Activated CD8-positive, alpha-beta memory T cell treated with anti-CD3 and anti-CD28 coated beads, Interleukin-2, amount 50 U/mL, for 1 hour (primary cell): ENCODE data around the gene RGS4.

Experiments
- DNase-seq: peaks from one replicate; pipeline ENCODE4 v3.0.0-alpha.2; 2020; ENCODE audit errors: extremely low read depth

Gene RGS4

DNA sequence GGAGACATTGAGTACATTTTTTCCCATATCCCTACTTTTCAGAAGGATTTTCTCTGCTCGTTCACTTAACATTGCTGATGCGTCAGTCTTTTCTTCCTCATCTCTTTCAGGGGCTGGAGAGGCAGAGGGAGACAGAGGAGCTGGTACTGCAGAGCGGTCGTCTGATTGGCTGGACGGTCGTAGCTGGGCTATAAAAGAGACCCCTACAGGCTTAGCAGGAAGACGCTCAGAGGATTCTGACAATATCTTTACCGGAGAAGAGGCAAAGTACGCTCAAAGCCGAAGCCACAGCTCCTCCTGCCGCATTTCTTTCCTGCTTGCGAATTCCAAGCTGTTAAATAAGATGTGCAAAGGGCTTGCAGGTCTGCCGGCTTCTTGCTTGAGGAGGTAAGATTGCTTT, at the start of gene RGS4:
Gene RGS4, plus strand, starts transcription at position 220 of the 400 bp plus-strand sequence. Its CDS starts 124 bp downstream, at position 344.
- no peak for DNase-seq

DNA sequence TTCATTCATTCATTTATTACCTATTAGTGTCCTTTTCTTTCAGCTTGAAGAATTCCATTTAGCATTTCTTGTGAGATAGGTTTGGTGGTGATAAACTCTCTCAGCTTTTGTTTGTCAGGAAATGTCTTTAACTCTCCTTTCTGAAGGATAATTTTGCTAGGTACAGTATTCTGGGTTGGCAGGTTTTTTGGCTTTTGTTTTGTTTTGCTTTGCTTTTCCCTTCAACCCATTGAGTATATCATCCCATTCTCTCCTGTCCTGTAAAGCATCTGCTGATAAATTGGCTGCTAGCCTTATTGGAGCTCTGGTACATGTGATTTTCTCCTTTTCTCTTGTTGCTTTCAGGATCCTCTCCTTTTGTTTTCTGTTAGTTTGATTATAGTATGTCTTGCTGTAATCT, 47.0 kb upstream of the RGS4 start:
- no peak for DNase-seq

DNA sequence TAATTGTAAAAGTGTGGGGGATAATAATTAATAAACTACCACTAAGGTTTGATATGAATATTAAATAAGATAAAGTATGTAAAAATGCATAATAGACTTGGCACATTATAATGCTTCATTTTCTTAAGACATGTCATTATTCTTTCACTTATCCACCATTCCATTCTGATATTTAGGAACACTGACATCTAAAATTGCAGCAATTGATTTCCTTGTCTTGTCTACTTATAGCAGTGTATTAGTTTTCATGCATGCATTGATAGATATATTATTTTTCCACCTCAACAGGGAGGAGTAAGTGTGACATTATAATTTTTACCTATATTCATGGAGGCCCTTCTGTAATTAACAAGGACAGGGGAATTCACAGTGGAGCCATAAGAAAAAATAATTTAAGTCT, 41.6 kb upstream of the RGS4 start:
- no peak for DNase-seq

DNA sequence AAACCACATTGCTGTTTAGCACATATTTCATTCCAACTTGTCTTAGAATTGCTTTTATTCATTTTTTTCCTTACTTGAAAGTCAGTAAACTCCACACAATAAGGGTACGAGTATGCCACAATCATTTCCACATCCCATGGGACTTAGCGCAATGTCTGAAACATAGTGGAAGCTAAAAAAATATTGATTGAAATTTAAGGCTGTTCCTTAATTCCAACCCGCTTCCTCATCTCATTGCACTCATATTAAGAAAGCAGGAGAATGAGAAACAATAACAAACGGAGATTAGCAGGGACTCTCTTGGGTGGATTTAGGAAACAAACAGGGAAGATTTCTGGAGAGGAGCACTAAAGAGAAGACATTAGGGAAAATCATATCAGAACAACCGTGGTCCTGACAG, 39.3 kb upstream of the RGS4 start:
- no peak for DNase-seq

DNA sequence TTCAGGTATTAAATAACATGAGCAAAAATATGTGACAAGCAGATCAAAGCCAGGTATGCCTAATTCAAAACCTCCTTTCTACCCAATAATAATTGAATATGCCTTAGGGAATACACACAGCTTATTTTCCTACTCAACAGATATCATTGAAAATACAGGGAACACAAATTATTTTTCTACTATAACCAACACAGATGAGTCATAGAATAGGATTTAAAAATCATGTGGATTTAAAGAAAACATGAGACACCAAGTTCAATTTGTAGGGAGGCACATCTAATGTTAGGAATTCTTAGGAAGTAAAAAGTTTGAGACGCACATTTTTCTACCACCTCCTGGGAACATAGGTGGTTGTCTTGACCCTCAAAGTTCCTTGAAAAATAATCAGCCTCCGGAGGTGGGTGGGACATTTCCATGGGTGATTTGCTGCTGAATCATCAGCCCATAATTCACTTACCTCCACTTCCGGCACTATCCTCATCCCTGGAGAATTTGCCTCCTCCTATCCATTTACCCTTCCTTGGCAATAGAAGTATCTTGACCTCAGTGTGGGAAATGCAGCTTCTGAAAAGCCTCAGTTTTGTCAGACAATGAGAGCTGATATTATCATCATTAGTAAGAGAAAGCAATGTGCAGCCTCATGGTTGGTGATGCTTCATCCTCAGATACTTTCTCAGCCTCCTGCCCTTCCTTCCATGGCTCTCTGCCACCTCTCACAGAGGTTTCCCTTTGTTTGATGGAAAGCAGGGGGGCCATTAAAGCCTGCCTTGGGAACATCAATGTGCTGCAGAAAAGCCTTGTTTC, 33.5 kb upstream of the RGS4 start:
- no peak for DNase-seq

DNA sequence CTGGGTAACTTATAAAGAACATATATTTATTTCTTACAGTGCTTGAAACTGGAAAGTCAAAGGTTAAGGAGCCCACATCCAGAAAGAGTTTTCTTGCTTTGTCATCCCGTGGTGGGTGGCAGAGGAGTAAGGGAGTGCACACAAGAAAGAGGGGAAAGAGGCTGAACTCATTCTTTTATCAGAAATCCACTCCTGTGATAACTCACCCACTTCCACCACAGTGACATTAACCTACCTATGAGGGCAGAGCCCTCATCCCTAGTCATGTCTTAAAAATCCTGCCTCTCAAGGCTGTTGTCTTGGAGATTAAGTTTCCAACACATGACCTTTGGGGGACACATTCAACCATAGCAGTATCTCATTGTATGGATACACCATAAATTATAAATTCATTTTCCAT, 32.5 kb upstream of the RGS4 start:
- no peak for DNase-seq

DNA sequence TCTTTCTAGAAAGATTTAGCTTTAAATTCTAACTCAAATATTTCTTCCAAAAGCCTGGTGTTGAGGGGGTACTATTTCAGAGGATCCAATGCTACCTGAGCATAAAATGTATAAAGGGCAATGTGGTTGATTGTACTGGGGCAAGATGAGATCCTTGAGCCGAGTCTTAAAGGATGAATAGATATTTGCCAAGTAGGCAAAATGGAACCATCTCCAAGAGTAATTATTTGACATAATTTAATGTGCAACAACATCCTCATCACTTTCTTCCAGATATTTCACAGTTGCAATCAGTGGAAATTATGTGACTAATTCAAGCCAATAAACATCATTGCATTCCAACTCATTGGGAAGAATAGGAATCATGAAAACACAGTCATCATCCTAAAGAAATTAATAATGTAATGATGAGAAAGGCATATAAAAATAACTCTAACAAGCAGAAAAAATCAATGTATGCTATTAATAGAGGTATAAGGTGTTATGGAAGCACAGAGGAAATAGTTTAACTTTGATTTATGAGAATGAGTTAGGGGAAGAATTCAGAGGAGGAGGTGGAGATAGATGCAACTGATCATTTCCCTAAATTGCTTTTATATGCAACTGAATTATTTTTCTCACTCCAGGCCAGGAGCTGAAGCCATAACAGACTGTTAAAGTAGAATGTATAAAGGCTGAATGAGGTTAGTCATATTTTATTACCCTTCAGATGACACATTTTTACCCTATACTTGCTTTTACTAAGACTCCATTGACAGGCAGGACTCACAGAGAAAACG, 30.0 kb upstream of the RGS4 start:
- no peak for DNase-seq

DNA sequence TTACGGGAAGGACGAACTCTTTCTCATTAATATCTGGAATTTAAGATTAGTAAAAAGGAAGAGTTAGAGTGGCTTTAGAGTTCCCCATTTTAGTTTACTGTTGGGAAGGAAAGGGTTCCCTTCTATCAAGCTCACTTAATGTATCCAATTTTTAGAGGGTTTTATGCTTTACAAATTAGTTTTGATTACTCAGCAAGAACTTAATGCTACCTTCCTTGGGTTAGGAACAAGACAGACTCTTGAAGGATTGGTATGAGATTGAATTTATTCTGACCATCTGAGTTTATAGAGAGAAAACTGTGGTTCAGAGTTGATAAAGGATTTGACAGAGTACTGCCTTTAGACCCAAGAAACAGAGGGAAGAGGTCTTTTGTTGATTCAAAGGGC, 29.5 kb upstream of the RGS4 start:
- DNase-seq = no peak

DNA sequence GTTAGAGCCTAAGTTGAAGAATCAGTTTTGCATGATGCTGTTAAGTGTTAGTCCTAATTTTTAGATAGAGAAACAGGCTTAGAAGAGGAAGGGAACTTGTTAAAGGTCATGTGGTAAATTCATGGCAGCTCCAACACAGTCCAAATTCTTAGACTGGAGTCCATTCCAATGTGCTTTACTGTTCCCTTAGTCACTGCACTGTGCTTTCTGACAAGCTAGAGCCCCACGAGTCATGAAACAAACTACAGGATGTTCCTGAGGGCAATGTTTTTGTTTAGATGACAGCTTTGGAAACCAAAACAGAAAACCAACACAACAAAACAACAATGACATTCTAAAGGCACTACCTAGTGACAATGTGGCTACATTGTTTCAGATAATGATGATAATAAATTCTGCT, 23.1 kb upstream of the RGS4 start:
- no peak for DNase-seq

DNA sequence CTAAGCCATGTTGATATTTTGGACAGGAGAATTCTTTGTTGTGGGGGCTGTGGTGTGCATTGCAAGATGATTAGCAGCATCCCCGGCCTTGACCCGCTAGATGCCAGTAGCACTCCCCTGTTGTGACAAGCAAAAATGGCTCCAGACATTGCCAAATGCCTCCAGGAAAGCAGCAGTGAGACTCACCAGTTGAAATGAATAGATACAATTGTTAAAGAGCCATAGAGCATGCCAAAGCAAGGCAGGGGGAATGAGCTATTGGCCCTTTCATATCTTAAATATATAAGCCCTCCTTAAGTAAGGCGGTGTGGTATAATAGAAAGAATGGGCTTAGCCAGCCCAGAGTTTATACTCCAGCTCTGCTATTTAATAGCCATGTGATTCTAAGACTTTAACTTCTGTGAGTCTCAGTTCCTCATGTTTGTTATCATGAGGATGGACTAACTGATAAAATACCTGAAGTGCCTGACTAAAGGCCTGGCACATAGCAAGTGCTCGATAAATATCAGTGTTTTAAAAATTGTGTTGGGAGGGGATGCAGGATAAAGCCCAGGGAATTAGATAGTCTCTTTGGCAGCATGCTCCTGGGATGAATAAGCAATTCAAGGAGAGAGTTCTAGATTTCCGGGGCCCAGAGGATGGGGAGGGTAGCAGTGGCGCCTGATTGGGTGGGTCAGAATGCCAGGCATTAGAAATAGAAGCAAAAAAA, 21.1 kb upstream of the RGS4 start:
- DNase-seq = no peak

DNA sequence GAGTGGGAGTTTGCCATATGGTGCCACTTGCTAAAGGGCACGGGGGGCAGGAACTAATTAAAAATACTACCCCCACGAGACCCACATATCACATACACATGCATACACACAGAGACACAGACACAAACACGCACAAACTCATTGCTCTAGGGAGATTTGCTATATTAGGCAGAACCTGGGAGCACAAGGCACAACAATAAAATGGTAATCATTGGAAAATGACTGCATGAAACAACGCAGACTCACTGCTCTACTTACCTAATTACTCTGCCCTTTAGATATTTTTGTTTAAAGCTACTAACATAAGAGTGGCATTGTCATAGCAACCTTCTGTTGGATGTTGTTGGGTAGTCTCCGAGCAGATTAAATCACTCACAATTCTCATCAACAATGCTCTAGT, 20.3 kb upstream of the RGS4 start:
- no peak for DNase-seq

DNA sequence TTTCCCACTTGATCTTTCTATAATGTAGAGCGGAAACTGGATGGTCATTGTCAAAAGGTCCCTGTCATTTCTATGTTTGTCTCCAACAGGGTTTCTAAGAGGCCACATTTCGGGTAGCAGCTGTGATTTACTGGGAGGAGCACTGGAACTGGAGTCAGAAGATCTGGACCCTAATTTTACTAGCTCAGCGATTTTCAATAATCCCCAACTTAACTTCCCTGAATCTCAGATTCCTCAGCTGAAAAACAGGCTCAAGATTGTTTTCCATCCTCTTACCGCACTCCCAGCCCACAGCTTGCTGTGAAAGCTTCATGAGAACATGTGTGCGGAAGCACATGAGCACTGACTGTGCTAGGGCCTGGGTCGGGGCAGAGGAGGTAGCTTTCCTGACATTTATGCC, 19.9 kb upstream of the RGS4 start:
- no peak for DNase-seq

DNA sequence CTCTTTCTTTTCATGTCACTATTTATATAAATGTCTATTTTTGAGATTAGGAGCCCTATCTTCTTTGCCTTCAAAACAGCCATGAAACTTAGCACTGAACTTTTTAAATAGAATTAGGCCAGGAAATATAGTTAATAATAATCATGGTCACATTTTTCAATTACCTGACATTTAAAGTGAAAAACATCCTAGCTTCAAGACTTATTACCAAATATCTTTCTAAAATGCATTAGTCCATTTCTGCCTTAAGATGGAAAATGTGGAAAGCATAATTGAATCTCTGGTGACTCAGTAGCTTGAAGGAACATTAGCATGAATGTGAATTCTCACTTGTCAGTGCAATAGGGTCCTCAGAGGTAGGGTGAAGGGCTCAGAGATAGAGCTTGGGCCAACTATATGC, 18.7 kb upstream of the RGS4 start:
- DNase-seq = no peak

DNA sequence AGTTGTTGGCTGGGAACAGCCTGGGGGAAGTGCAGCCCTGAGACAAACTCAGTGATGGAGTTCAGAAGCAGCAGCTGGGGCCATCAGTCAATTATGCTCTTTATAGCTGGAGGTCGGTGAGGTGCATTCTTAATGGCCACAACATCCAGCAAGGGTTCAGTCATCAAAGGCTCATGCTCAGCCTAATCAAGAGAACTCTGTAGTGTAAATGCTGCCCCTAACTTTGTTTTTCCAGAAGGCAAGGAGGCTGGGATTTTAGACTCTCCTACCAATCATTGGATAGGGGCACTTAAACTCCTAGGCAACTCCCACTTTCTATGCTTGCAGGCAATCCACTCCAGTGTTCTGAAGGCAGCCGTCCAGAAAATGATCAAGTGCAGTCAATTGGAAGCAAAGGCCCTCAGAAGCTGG, 15.0 kb upstream of the RGS4 start:
- no peak for DNase-seq

DNA sequence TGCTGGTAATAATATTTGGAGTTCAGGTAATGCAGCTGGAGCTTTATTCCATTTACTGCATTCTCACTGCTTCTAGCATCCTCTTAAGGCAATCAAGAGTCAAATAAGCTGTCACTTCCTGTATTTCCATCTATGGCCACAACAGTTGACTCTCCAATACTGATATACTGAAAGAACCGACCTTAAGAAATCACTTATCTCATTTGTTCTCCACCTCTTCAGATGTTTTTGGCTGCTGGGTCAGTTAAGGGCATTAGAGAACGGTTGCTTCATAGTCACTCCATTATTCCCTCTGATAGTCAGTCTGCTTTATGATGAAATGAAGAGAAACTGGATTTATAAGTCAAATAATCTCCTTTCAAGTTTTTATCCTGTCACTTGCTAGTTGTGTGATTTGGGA, 14.2 kb upstream of the RGS4 start:
- DNase-seq = no peak

DNA sequence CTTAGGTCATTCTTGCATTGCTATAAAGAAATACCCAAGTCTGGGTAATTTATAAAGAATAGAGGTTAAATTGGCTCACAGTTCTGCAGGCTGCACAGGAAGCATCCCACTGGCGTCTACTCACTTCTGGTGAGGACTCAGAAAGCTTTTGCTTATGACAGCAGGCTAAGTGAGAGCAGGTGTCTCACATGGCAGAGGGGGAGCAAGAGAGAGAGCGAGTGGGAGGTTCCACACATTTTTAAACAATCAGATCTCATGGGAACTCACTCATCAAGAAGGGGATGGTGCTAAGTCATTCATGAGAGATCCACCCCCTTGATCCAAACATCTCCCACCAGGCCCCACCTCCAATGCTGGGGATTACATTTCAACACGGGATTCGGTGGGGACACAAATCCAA, 13.6 kb upstream of the RGS4 start:
- DNase-seq = no peak

DNA sequence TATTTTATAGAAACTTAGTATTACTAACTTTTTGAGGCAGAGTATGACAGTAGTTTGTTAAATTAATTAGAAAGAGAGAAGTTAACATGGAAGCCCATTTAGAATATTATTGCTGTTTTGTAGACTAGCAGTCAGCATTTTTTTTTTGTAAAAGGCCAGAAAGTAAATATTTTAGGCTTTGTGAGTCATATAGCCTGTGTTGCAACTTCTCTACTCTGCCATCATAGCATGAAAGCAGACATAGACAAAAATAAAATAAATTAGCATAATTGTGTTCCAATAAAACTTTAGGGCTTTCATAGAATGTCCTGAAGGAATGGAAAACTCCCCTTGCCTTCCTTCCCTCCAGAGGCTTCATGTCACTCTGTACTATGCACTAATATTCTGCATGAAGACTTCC, 12.3 kb upstream of the RGS4 start:
- DNase-seq = no peak

DNA sequence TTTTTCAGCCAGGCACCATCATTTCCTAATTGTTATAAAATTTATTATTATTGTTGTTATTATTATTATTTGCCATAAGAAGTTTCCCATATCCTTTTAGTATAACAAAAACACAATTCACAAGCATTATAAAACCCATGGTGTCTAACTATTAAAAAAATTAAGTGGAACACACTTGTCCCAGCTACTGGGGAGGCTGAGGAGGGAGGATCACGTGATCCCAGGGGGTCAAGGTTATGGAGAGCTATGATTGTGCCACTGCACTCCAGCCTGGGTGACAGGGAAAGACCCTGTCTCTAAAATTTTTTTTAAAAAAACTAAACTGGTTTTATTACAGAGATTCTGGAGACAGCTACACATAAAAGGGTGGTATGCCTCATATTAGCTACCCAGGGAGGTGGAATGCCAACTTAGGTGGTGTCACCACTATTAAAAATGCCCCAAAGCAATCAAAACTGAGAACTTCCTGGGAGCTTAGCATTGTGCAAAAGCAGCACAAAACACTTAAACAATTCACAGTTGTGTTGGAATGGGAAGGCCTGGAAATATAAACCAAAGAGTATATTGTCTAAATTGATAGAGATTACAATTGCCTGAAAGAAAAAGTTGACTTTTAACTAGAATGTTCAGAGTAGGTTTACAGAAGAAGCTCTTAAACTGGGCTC, 8.7 kb upstream of the RGS4 start:
- no peak for DNase-seq

DNA sequence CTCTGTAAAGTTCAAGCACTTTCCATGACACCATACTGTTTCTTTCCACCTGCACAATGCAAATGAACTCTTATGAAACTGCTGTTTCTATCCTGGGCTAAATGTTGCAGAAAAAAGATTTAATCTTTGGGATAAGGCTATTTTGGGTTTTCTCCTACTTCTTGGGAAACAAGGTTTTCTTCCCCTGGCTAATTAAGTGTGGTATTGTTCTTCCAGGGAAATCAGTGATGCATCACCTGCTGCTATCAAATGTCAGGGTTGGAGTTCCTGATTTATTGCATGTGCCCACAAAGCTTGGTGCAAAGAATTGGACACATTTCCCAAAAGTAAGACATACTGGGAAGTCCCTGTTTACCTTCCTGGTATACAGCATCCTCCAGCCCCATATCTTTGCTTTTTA, 6.0 kb upstream of the RGS4 start:
- DNase-seq = no peak

DNA sequence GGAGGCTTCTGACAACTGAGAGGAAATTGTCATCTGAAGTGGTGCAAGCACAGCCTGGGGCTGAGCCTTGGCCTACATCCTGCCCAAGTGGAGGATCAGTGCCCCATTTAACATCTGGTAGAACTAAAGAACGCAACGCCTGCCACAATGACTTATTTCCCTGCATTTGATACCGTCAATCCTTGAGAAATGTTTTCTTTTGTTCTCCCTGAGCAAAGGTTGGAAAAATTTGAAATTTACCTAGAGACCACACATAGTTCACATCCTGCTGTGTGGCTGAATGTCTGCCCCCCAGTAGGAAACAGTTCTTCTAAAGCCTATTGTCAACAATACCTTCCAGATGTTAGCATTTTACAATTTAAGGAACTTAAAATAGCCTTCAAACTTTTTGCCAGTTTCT, 5.6 kb upstream of the RGS4 start:
- DNase-seq = no peak

DNA sequence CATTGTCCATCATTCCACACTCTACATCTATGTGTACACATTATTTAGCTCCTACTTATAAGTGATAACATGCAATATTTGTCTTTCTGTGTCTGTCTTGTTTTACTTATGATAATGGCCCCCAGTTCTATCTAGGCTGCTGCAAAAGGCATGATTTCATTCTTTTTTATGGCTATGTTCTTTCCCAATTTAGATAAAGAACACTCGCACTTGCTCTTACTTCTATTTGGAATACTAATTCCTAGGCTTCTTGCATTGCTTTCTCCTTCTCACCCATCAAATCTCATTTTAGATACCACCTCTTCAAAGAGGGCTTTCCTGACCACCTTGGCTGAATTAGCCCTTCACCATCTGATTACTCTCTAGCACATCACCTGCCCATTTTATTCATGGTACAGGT, 3.0 kb upstream of the RGS4 start:
- no peak for DNase-seq

DNA sequence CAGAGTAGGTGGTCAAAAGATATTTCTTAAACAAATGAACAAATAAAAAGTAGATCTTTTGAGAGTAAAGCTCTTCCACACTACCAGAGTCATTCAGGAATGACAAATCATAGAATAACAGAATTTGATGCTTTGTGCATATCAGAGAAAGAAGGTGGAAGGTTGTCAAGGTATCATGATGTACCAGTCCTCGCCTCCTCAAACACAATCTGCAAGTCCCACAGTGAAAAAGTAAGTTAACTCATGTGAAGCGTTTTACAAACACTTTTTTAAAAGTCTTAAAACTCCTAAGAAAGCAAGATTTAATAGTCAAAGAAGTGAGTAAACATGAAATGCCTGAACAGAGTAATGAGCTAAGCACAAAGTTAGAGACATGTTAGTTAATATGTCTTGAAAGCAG, 2.5 kb upstream of the RGS4 start:
- no peak for DNase-seq
